C4-2B (cell line): ENCODE measurements around the gene PIK3R3.

Experiments used
- ZFX ChIP-seq: fragments of 450-650 bp; IDR thresholded peaks from 2 replicates; pipeline ENCODE4 v1.6.1; 2017
- TF ChIP-seq, protein P1 (sequence below): fragments of 450-650 bp; conservative IDR thresholded peaks from 2 replicates; pipeline ENCODE4 v1.5.1; 2017; ENCODE audit warnings: mild to moderate bottlenecking

DNA sequence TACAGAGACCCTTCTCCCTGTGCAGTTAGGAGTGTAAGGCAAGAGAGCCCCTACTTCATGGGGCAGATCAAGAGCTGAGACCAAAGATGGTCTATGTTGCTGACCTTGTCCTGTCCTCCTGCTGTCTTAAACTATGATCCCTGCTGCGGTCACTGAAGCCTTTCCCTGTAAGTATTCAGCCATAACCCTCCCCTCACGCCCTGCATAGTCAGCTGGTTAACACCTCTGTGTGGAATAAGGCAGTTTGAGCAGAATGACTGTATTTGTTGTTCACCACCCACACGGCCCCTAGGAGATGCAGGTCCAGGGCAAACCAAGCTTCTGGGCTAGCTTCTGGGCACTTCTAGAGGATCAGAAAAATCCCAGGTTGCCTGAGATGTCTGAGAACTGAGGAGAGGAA lies 42.8 kb upstream of the PIK3R3 start:
- TF ChIP-seq, protein P1, sequence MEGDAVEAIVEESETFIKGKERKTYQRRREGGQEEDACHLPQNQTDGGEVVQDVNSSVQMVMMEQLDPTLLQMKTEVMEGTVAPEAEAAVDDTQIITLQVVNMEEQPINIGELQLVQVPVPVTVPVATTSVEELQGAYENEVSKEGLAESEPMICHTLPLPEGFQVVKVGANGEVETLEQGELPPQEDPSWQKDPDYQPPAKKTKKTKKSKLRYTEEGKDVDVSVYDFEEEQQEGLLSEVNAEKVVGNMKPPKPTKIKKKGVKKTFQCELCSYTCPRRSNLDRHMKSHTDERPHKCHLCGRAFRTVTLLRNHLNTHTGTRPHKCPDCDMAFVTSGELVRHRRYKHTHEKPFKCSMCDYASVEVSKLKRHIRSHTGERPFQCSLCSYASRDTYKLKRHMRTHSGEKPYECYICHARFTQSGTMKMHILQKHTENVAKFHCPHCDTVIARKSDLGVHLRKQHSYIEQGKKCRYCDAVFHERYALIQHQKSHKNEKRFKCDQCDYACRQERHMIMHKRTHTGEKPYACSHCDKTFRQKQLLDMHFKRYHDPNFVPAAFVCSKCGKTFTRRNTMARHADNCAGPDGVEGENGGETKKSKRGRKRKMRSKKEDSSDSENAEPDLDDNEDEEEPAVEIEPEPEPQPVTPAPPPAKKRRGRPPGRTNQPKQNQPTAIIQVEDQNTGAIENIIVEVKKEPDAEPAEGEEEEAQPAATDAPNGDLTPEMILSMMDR, result no peak
- no peak for TF ChIP-seq ZFX
